ENCODE data around the gene LIPT1. TPM values are rescaled to one million over a fixed set of nuclear protein-coding genes. Genes with fewer than 3 reads are reported as not detected.
"Not testable (repeated sequence)": the region's sequence is repeated elsewhere in the genome, so short reads cannot be mapped to it uniquely, and the experiment has no call there.

Gene LIPT1
- total RNA-seq, 3 donors from 2014 or later = 9.8 to 11.0 (median 10.8) TPM

- DNase-seq (ENCODE audit: low spot score in 2 of 2) = no peak
- Histone ChIP-seq H3K27ac (no peak overlapping the region), H3K9me3 (peaks cover 9 to 47% of the 10 kb centered on the region in 2 donors), H3K36me3 (no peaks in the 10 kb centered on the region), H3K4me3 (no peak overlapping the region), H3K27me3 (no peaks in the 10 kb centered on the region), H3K4me1 (no peaks in the 10 kb centered on the region)
- no peak for TF ChIP-seq CTCF (IDR thresholded peaks at IDR 0.05)
- TF ChIP-seq POLR2A (IDR thresholded peaks at IDR 0.05) = no peak
- TF ChIP-seq POLR2AphosphoS5 (IDR thresholded peaks at IDR 0.05) = no peak
- intact Hi-C loops (cut with DNase I; ENCODE audit: low total_unique reads) = no loop called here
These were observed 26.8 kb upstream of the LIPT1 start for GRCh38 chr2:99127981-99128380.

- intact Hi-C loops (cut with DNase I; ENCODE audit: low total_unique reads); H3K4me1 ChIP-seq; H3K27ac ChIP-seq; H3K4me3 ChIP-seq; H3K27me3 ChIP-seq; H3K36me3 ChIP-seq; DNase-seq (ENCODE audit: low spot score in 2 of 2): not testable (repeated sequence)
- peaks cover 0 to 24% of the 10 kb centered on the region in 2 donors for H3K9me3 ChIP-seq
These were observed 19.7 kb upstream of the LIPT1 start for GRCh38 chr2:99135044-99135556.

- intact Hi-C loops (cut with DNase I; ENCODE audit: low total_unique reads) = no loop called here
- Histone ChIP-seq H3K27ac (no peak overlapping the region), H3K27me3 (no peaks in the 10 kb centered on the region), H3K9me3 (no peaks in the 10 kb centered on the region), H3K36me3 (no peaks in the 10 kb centered on the region), H3K4me3 (no peak overlapping the region), H3K4me1 (peaks cover 0 to 6% of the 10 kb centered on the region in 2 donors)
- no peak for TF ChIP-seq POLR2A (IDR thresholded peaks at IDR 0.05)
- no peak for TF ChIP-seq CTCF (IDR thresholded peaks at IDR 0.05)
- TF ChIP-seq POLR2AphosphoS5 (IDR thresholded peaks at IDR 0.05) = no peak
- DNase-seq (ENCODE audit: low spot score in 2 of 2) = no peak
These were observed 15.8 kb upstream of the LIPT1 start for GRCh38 chr2:99139003-99139402.

GRCh38 chr2:99140056-99140859, 14.5 kb upstream of the LIPT1 start:
- intact Hi-C loops (cut with DNase I; ENCODE audit: low total_unique reads) = loop anchor here (10.0 kb wide), 1 partner anchor 1425 kb away; the partner anchor contains the start of gene PDCL3
- Histone ChIP-seq H3K4me3 (peak overlapping the region; percentile 83 to 96 (median 95)), H3K27me3 (no peaks in the 10 kb centered on the region), H3K9me3 (no peaks in the 10 kb centered on the region), H3K4me1 (peaks cover 0 to 6% of the 10 kb centered on the region in 2 donors), H3K27ac (peak overlapping the region; percentile 95 to 96), H3K36me3 (no peaks in the 10 kb centered on the region)
- DNase-seq (ENCODE audit: low spot score in 2 of 2) = no peak
- TF ChIP-seq CTCF (IDR thresholded peaks at IDR 0.05) = no peak
- TF ChIP-seq POLR2A (IDR thresholded peaks at IDR 0.05) = no peak
- TF ChIP-seq POLR2AphosphoS5 (IDR thresholded peaks at IDR 0.05) = no peak

- DNase-seq (ENCODE audit: low spot score in 2 of 2) = no peak
- Histone ChIP-seq H3K27ac (peak overlapping the region; percentile 95 to 96), H3K36me3 (no peaks in the 10 kb centered on the region), H3K4me1 (peaks cover 0 to 6% of the 10 kb centered on the region in 2 donors), H3K4me3 (peak overlapping the region; percentile 83 to 96 (median 95)), H3K9me3 (no peaks in the 10 kb centered on the region), H3K27me3 (no peaks in the 10 kb centered on the region)
- intact Hi-C loops (cut with DNase I; ENCODE audit: low total_unique reads) = loop anchor here (10.0 kb wide), 1 partner anchor 1424 kb away; the partner anchor contains the start of gene PDCL3
- TF ChIP-seq POLR2A (IDR thresholded peaks at IDR 0.05) (no peak), POLR2AphosphoS5 (IDR thresholded peaks at IDR 0.05) (no peak), CTCF (IDR thresholded peaks at IDR 0.05) (no peak)
These were observed 14.0 kb upstream of the LIPT1 start for GRCh38 chr2:99140860-99141109.
